ENCODE data around the gene FXR2.

The FXR2 gene

DNA sequence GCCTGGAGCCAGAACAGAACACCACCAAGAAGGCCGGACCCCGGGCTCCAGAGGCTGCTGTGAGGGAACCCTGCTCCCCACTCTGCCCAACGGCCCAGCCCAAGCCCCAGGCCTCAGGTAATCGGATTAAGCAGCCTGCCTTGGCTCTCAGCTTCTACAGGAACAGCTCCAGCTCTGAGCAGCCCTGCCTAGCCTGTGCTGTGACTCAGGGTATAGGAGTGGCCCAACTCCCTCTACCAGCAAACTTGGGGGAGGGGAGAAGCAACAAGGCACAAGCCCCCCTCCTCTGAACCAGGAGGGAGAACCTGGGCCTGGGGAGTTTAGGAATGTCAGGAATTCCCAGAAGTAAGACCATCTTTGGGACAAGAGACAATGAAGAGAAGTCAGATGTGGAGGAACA lies 24.0 kb downstream of the FXR2 start:
- Histone ChIP-seq H3K27ac (ENCODE audit: extremely low read depth, low read depth, low read length) (peak overlapping the region; percentile 8; the same call in 1 of the 2 replicates), H3K36me3 (ENCODE audit: control insufficient read depth in 2 of 2, insufficient read depth in 1 of 2, low read length in 2 of 2) (peaks cover 47 to 96% of the 10 kb centered on the region in 2 experiments), H3K4me3 (ENCODE audit: low read depth, low read length) (no peak overlapping the region), H3K9me3 (ENCODE audit: control insufficient read depth, insufficient read depth, low read depth, low read length) (no peaks in the 10 kb centered on the region), H3K4me1 (ENCODE audit: control insufficient read depth, insufficient read depth, low read length) (no peaks in the 10 kb centered on the region; the same call in 1 of the 2 replicates)
- POLR2A ChIA-PET, result interaction anchor here (0.6 to 3.1 kb wide), 5 partner anchors 8 to 310 kb away, joined by 3 to 18 read pairs (median 3); partner anchors contain the start of gene CD68
- CTCF ChIA-PET, result interaction anchor here (0.9 to 1.3 kb wide), 2 partner anchors 10 to 76 kb away, joined by 4 to 8 read pairs; no protein-coding TSS in a partner anchor
- no peak for TF ChIP-seq GLI4 (tag by site-specific recombination; IDR thresholded peaks at IDR 0.05)
- TF ChIP-seq ZNF623 (tag by site-specific recombination; IDR thresholded peaks at IDR 0.05), result no peak
- TF ChIP-seq ZNF600 (tag by site-specific recombination; IDR thresholded peaks at IDR 0.05), result 0 out of 2 replicates have a peak, but pooled peaks have one; percentile 42
- TF ChIP-seq ZBTB48 (tag by site-specific recombination; IDR thresholded peaks at IDR 0.05), result no peak

DNA sequence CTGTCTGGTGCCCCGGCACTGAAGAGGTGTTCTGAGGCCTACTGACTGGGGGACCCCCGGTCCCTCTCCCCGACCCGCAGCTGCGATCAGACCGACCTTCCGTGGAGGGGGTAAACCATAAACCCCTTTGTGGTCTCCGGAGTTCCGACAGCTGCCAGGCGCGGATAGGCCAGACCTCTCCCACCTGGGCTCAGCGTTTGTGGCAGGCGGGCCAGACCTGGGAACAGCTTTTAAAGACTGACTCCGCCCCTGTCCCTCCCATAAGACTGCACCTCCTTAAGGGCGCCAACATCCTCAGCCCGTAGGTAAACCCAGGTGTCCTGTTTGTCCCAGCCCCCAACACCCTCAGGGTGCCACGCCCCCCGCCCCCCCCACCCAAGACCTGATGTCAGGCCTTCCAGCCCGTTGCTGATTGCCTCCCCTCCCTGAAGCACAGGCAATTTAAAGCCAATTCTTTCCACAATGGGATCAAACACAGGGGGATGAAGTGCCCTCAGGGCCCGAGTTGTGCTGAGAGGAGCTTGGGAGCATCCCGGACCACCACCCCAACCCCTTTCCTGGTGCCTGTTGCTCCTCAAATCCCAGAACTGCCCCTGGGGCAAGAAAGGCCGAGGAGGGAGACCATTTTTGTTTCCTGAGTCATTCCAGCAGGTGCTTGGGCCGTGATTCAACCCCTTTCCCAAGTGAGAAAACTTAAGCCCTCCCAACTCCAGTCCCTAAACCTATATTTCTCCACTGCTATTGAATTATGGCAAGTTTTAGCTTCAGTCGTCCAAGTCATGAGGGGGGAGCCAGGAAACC lies 24.6 kb downstream of the FXR2 start, which contains the start of gene SOX15:
SOX15 (minus strand) TSS at position 204 of the 801 bp plus-strand sequence. CDS start 418 bp downstream, outside the sequence.
- TF ChIP-seq SCRT2 (tag by site-specific recombination; IDR thresholded peaks at IDR 0.05) (peak; percentile 20; the same call in 1 of the 2 replicates), ZNF133 (tag by site-specific recombination; IDR thresholded peaks at IDR 0.05) (no peak), TCF7L2 (IDR thresholded peaks at IDR 0.05; ENCODE audit: borderline replicate concordance, low read depth, low read length) (no peak), ZNF843 (tag by site-specific recombination; IDR thresholded peaks at IDR 0.05) (no peak), ZNF585B (tag by site-specific recombination; IDR thresholded peaks at IDR 0.05) (no peak), ZNF221 (tag by site-specific recombination; IDR thresholded peaks at IDR 0.05; ENCODE audit: borderline replicate concordance) (no peak), KLF9 (tag by site-specific recombination; IDR thresholded peaks at IDR 0.05; ENCODE audit: low read depth) (peak; percentile 55; the same call in 1 of the 2 replicates), KLF10 (tag by site-specific recombination; IDR thresholded peaks at IDR 0.05) (0 out of 2 replicates have a peak, but pooled peaks have one; percentile 23)
- TF ChIP-seq, protein P1, sequence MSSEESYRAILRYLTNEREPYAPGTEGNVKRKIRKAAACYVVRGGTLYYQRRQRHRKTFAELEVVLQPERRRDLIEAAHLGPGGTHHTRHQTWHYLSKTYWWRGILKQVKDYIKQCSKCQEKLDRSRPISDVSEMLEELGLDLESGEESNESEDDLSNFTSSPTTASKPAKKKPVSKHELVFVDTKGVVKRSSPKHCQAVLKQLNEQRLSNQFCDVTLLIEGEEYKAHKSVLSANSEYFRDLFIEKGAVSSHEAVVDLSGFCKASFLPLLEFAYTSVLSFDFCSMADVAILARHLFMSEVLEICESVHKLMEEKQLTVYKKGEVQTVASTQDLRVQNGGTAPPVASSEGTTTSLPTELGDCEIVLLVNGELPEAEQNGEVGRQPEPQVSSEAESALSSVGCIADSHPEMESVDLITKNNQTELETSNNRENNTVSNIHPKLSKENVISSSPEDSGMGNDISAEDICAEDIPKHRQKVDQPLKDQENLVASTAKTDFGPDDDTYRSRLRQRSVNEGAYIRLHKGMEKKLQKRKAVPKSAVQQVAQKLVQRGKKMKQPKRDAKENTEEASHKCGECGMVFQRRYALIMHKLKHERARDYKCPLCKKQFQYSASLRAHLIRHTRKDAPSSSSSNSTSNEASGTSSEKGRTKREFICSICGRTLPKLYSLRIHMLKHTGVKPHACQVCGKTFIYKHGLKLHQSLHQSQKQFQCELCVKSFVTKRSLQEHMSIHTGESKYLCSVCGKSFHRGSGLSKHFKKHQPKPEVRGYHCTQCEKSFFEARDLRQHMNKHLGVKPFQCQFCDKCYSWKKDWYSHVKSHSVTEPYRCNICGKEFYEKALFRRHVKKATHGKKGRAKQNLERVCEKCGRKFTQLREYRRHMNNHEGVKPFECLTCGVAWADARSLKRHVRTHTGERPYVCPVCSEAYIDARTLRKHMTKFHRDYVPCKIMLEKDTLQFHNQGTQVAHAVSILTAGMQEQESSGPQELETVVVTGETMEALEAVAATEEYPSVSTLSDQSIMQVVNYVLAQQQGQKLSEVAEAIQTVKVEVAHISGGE (tag by site-specific recombination; conservative IDR thresholded peaks at IDR 0.05; ENCODE audit: low read depth), result no peak
- CTCF ChIA-PET, result interaction anchor here (0.6 to 2.0 kb wide), 8 partner anchors 10 to 291 kb away, joined by 3 to 10 read pairs (median 4); partner anchors contain the start of genes CD68, TP53 and WRAP53
- Histone ChIP-seq H3K4me1 (ENCODE audit: control insufficient read depth, insufficient read depth, low read length) (no peaks in the 10 kb centered on the region; the same call in 1 of the 2 replicates), H3K36me3 (ENCODE audit: control insufficient read depth in 2 of 2, insufficient read depth in 1 of 2, low read length in 2 of 2) (peaks cover 40 to 94% of the 10 kb centered on the region in 2 experiments), H3K4me3 (ENCODE audit: low read depth, low read length) (no peak within 1 kb of the TSS), H3K9me3 (ENCODE audit: control insufficient read depth, insufficient read depth, low read depth, low read length) (no peaks in the 10 kb centered on the region), H3K27ac (ENCODE audit: extremely low read depth, low read depth, low read length) (peak within 1 kb of the TSS; percentile 8; the same call in 1 of the 2 replicates)
- POLR2A ChIA-PET, result interaction anchor here (0.6 to 3.1 kb wide), 6 partner anchors 9 to 311 kb away, joined by 3 to 18 read pairs (median 4); partner anchors contain the start of genes CD68 and TP53

DNA sequence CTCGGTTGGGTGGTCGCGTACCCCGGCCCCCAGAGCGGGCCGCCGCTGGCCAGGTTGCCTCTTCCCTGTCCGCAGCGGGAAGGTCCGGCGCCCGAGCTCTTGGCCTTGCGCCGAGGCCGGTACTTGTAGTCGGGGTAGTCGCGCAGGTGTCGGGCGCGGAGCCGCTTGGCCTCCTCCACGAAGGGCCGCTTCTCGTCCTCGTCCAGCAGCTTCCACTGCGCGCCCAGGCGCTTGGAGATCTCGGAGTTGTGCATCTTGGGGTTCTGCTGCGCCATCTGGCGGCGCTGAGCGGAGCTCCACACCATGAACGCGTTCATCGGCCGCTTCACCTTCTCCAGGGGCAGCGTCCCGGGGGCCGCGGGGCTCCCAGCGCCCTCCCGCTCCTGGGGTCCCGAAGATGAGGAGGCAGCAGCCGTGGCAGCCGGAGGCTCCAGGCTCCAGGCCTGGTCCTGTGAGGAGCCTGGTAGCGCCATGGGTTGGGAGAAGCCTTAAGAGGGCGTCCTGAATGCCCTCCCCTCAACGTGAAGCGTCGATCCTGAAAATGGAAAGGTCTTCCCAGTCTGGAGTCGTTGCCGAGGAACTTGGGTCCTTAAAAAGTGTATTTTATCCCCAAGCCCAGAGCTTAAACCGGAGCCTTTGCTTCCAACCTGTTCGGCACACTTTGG lies 25.4 kb downstream of the FXR2 start:
- ChIA-PET POLR2A (interaction anchor here (1.7 to 3.1 kb wide), 2 partner anchors 9 to 98 kb away, joined by 5 to 18 read pairs; partner anchors contain the start of genes CD68 and TP53), CTCF (interaction anchor here (0.5 to 2.0 kb wide), 12 partner anchors 9 to 543 kb away, joined by 3 to 10 read pairs (median 4); partner anchors contain the start of genes CD68, TP53 and WRAP53)
- TF ChIP-seq MZF1 (tag by site-specific recombination; IDR thresholded peaks at IDR 0.05; ENCODE audit: borderline replicate concordance), result no peak
- TF ChIP-seq KLF8 (tag by site-specific recombination; IDR thresholded peaks at IDR 0.05), result no peak
- TF ChIP-seq OSR2 (tag by site-specific recombination; IDR thresholded peaks at IDR 0.05), result no peak
- no peak overlapping the region for H3K4me3 ChIP-seq (ENCODE audit: low read depth, low read length)
- H3K4me1 ChIP-seq (ENCODE audit: control insufficient read depth, insufficient read depth, low read length), result no peaks in the 10 kb centered on the region; the same call in 1 of the 2 replicates
- peaks cover 33 to 86% of the 10 kb centered on the region in 2 experiments for H3K36me3 ChIP-seq (ENCODE audit: control insufficient read depth in 2 of 2, insufficient read depth in 1 of 2, low read length in 2 of 2)
- no peak overlapping the region for H3K27ac ChIP-seq (ENCODE audit: extremely low read depth, low read depth, low read length)
- no peaks in the 10 kb centered on the region for H3K9me3 ChIP-seq (ENCODE audit: control insufficient read depth, insufficient read depth, low read depth, low read length)
